DND-41 (cell line): ENCODE measurements around the gene AREL1.

Experiments used
- ATAC-seq: fragments of 200-7000 bp; cut with Tn5 transposase; 3 replicates; pipeline ENCODE4 v1.9.1; 2021; ENCODE audit warnings: low read depth; ENCODE audit not compliant: insufficient read depth
- DNase-seq: peaks from one replicate; pipeline ENCODE4 v3.0.0-alpha.2; 2020
- H2AFZ ChIP-seq: 2 replicates; pipeline ENCODE4 v1.6.0; 2012; ENCODE audit warnings: low read depth, low read length
- H3K27ac ChIP-seq: 2 replicates; pipeline ENCODE4 v1.5.1; 2012; ENCODE audit warnings: low read length, inconsistent platforms
- H3K27me3 ChIP-seq: fragments of 200-600 bp; sonication (generic); 2 replicates; pipeline ENCODE4 v1.6.0; 2012; ENCODE audit warnings: low read length, mild to moderate bottlenecking, inconsistent platforms; ENCODE audit not compliant: insufficient read depth, poor library complexity
- H3K36me3 ChIP-seq: 2 replicates; pipeline ENCODE4 v1.5.1; 2012; ENCODE audit warnings: low read length, inconsistent platforms; ENCODE audit not compliant: insufficient read depth
- H3K4me1 ChIP-seq: 2 replicates; pipeline ENCODE4 v1.5.1; 2012; ENCODE audit warnings: mild to moderate bottlenecking, low read length; ENCODE audit not compliant: insufficient read depth
- H3K4me2 ChIP-seq: 2 replicates; pipeline ENCODE4 v1.6.0; 2012; ENCODE audit warnings: mild to moderate bottlenecking, moderate library complexity, low read length, inconsistent platforms; ENCODE audit not compliant: insufficient read depth
- H3K4me3 ChIP-seq, 2 experiments: fragments of 200-600 bp in 1 of 2; shearing (Covaris generic) in 1 of 2; 2 replicates each; pipeline ENCODE4 v1.5.1; 2012 to 2016; ENCODE audit warnings: inconsistent platforms in 2 of 2, low read length in 2 of 2, mild to moderate bottlenecking in 2 of 2, low read depth in 1 of 2, moderate library complexity in 1 of 2
- H3K79me2 ChIP-seq: 2 replicates; pipeline ENCODE4 v1.6.0; 2012; ENCODE audit warnings: low read length, inconsistent platforms; ENCODE audit not compliant: insufficient read depth
- H3K9ac ChIP-seq: 2 replicates; pipeline ENCODE4 v1.6.0; 2012; ENCODE audit warnings: low read depth, mild to moderate bottlenecking, inconsistent platforms, low read length, moderate library complexity
- H3K9me3 ChIP-seq: 2 replicates; pipeline ENCODE4 v1.5.1; 2012; ENCODE audit warnings: low read length, moderate library complexity, mild to moderate bottlenecking, inconsistent platforms; ENCODE audit not compliant: insufficient read depth, severe bottlenecking
- H4K20me1 ChIP-seq: 2 replicates; pipeline ENCODE4 v1.6.0; 2012; ENCODE audit warnings: low read length; ENCODE audit not compliant: insufficient read depth
- CTCF ChIP-seq: IDR thresholded peaks from 2 replicates; pipeline ENCODE4 v1.5.1; 2012; ENCODE audit warnings: borderline replicate concordance, low read length, moderate library complexity, mild to moderate bottlenecking; ENCODE audit not compliant: poor library complexity, severe bottlenecking; ENCODE audit errors: extremely low read depth
- EZH2 ChIP-seq: IDR thresholded peaks from 3 replicates; pipeline ENCODE4 v1.6.1; 2012; ENCODE audit warnings: borderline replicate concordance, low read depth, mild to moderate bottlenecking, moderate library complexity, low read length, inconsistent platforms; ENCODE audit not compliant: severe bottlenecking

The AREL1 gene

GRCh38 chr14:74619672-74620131, 93.2 kb downstream of the AREL1 start:
- no peak for ATAC-seq
- H2AFZ ChIP-seq = no peak overlapping the region
- no peak overlapping the region for H3K27ac ChIP-seq
- DNase-seq = no peak
- no peaks in the 10 kb centered on the region for H3K79me2 ChIP-seq
- no peak for TF ChIP-seq EZH2
- no peak for TF ChIP-seq CTCF
- H3K27me3 ChIP-seq = no peaks in the 10 kb centered on the region
- no peak overlapping the region for H3K9ac ChIP-seq
- no peak overlapping the region for H3K4me3 ChIP-seq
- H3K4me1 ChIP-seq = peaks cover 6% of the 10 kb centered on the region; the same call in 1 of the 2 replicates
- no peak overlapping the region for H3K4me2 ChIP-seq
- no peaks in the 10 kb centered on the region for H3K9me3 ChIP-seq
- H4K20me1 ChIP-seq = no peaks in the 10 kb centered on the region
- H3K36me3 ChIP-seq = no peaks in the 10 kb centered on the region

- no peaks in the 10 kb centered on the region for H3K79me2 ChIP-seq
- H3K36me3 ChIP-seq = no peaks in the 10 kb centered on the region
- H3K4me1 ChIP-seq = peaks cover 6% of the 10 kb centered on the region; the same call in 1 of the 2 replicates
- H3K4me2 ChIP-seq = no peak overlapping the region
- no peak overlapping the region for H3K4me3 ChIP-seq
- H3K27ac ChIP-seq = no peak overlapping the region
- no peaks in the 10 kb centered on the region for H3K27me3 ChIP-seq
- H3K9ac ChIP-seq = no peak overlapping the region
- no peaks in the 10 kb centered on the region for H4K20me1 ChIP-seq
- DNase-seq (peak; percentile 67), ATAC-seq (peak; percentile 88)
- no peak for TF ChIP-seq EZH2
- TF ChIP-seq CTCF = no peak
- no peak overlapping the region for H2AFZ ChIP-seq
- H3K9me3 ChIP-seq = no peaks in the 10 kb centered on the region
Observed at GRCh38 chr14:74618078-74618952, 94.6 kb downstream of the AREL1 start.

GRCh38 chr14:74616996-74617700, 95.7 kb downstream of the AREL1 start:
- DNase-seq (no peak), ATAC-seq (no peak)
- Histone ChIP-seq H3K36me3 (no peaks in the 10 kb centered on the region), H3K4me3 (no peak overlapping the region), H3K79me2 (no peaks in the 10 kb centered on the region), H3K9ac (no peak overlapping the region), H4K20me1 (no peaks in the 10 kb centered on the region), H2AFZ (no peak overlapping the region), H3K9me3 (no peaks in the 10 kb centered on the region), H3K4me2 (no peak overlapping the region), H3K27me3 (no peaks in the 10 kb centered on the region), H3K4me1 (peaks cover 9% of the 10 kb centered on the region; the same call in 1 of the 2 replicates), H3K27ac (no peak overlapping the region)
- TF ChIP-seq EZH2 = no peak
- no peak for TF ChIP-seq CTCF
